Endometrial microvascular endothelial cells (primary cell): ENCODE results near the gene SMAD6. TPM values are rescaled to one million over a fixed set of nuclear protein-coding genes. Genes with fewer than 3 reads are reported as not detected.
"Not testable (repeated sequence)": the region's sequence is repeated elsewhere in the genome, so short reads cannot be mapped to it uniquely, and the experiment has no call there.

ENCODE experiments used
- in situ Hi-C: cut with HindIII; loops from 2 replicates; pipeline ENCODE4 v1.10.0; 2017; ENCODE audit warnings: low sequenced_read_pairs, low pct_unique_long_range_greater_than_20kb; ENCODE audit errors: inconsistent ontology term
- total RNA-seq: library from RNA; depleted of rRNA; stranded (reverse); fragments of >200 nt; gene quantifications from one replicate; pipeline ENCODE4 v1.2.3, GENCODE V29; 2015; ENCODE audit errors: inconsistent ontology term

The SMAD6 gene
- total RNA-seq, 1 donor from 2014 or later = 4.2 TPM

GRCh38 chr15:66673410-66674322 lies 28.4 kb upstream of the SMAD6 start:
- in situ Hi-C loops = no loop called here

- in situ Hi-C loops = no loop called here
These were observed 27.3 kb upstream of the SMAD6 start for GRCh38 chr15:66674756-66675155.

GRCh38 chr15:66675446-66675845 lies 26.6 kb upstream of the SMAD6 start:
- in situ Hi-C loops = no loop called here

- in situ Hi-C loops = no loop called here
These were observed 24.7 kb upstream of the SMAD6 start for GRCh38 chr15:66677336-66677735.

- in situ Hi-C loops = no loop called here
These were observed 22.9 kb upstream of the SMAD6 start for GRCh38 chr15:66679061-66679656.

GRCh38 chr15:66679657-66680108 lies 22.4 kb upstream of the SMAD6 start:
- in situ Hi-C loops = no loop called here

GRCh38 chr15:66680502-66680901 lies 21.5 kb upstream of the SMAD6 start:
- in situ Hi-C loops = no loop called here

GRCh38 chr15:66681395-66681794 lies 20.6 kb upstream of the SMAD6 start:
- in situ Hi-C loops = no loop called here

- in situ Hi-C loops = no loop called here
These were observed 19.8 kb upstream of the SMAD6 start for GRCh38 chr15:66682246-66682645.

GRCh38 chr15:66682865-66683264 lies 19.2 kb upstream of the SMAD6 start:
- in situ Hi-C loops = no loop called here

GRCh38 chr15:66684136-66684681 lies 17.8 kb upstream of the SMAD6 start:
- in situ Hi-C loops = no loop called here

- in situ Hi-C loops = no loop called here
These were observed 16.3 kb upstream of the SMAD6 start for GRCh38 chr15:66685638-66686150.

- in situ Hi-C loops = not testable (repeated sequence)
These were observed 11.1 kb upstream of the SMAD6 start for GRCh38 chr15:66690912-66691311.

GRCh38 chr15:66691727-66692126 lies 10.3 kb upstream of the SMAD6 start:
- in situ Hi-C loops = no loop called here

- in situ Hi-C loops = no loop called here
These were observed 9.6 kb upstream of the SMAD6 start for GRCh38 chr15:66692391-66692790.

- in situ Hi-C loops = no loop called here
These were observed 9.0 kb upstream of the SMAD6 start for GRCh38 chr15:66692808-66693596.

GRCh38 chr15:66696770-66697169 lies 5.3 kb upstream of the SMAD6 start:
- in situ Hi-C loops = no loop called here

- in situ Hi-C loops = no loop called here
These were observed 3.6 kb upstream of the SMAD6 start for GRCh38 chr15:66698318-66698961.

- in situ Hi-C loops = no loop called here
These were observed 3.1 kb upstream of the SMAD6 start for GRCh38 chr15:66698971-66699370.
